Measurements from ENCODE around the gene MTHFD1L. TPM values are rescaled to one million over a fixed set of nuclear protein-coding genes. Genes with fewer than 3 reads are reported as not detected.
A peak's percentile ranks its signal among the peaks of the same experiment; 100 is the strongest.

Gene MTHFD1L
- polyA plus RNA-seq, 3 donors: 0.25 to 1.3 (median 0.39) TPM

DNA sequence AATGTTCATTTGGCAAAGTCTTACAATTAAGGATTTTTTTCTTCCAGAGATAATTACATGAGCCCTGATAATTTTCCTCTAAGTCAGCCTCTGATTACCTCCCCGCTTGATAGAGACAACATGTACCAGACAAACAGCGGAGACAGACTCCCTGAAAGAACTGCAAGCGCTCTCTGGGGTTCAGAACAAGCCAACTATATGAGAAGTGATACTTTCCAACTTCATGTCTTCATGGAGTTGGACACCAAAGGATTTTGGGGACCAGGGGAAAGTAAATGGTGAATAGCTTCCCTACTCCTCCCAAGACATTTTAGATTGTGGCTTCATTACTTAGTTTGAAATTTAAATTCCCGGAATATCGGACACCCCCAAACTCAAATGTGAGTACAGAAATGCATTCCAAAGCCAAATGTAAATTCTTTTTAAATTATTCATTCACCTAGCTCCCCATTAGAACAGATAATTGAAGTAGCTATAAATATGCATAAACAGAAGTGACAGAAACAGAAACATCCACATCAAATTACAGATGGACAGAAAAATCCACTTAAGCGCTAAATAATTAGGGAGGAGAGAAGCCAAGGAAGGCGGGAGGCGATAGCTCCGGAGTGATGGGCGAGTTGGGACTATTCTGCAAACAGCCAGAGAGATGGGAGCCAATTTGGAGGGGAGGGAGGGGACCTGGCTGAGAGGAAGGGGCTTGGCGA, 244.5 kb downstream of the MTHFD1L start:
- Histone ChIP-seq H3K79me2 (ENCODE audit: insufficient read depth, low read length) (no peaks in the 10 kb centered on the region), H2AFZ (ENCODE audit: insufficient read depth, low read depth, low read length, poor library complexity, severe bottlenecking) (no peak overlapping the region), H3K4me3 (replicated peaks in 1 of 3; ENCODE audit: low read depth in 2 of 3, low read length in 3 of 3) (no peak overlapping the region), H3K4me1 (ENCODE audit: control insufficient read depth in 1 of 2, insufficient read depth in 2 of 2, low read length in 2 of 2) (no peaks in the 10 kb centered on the region), H3K9me3 (replicated peaks in 1 of 2; ENCODE audit: control insufficient read depth in 1 of 2, insufficient read depth in 1 of 2, low read length in 2 of 2) (no peaks in the 10 kb centered on the region), H3K4me2 (replicated peaks; ENCODE audit: extremely low read depth, low read length, poor library complexity, severe bottlenecking) (no peak overlapping the region), H4K20me1 (ENCODE audit: insufficient read depth, low read length) (no peaks in the 10 kb centered on the region), H3K27ac (ENCODE audit: low read depth in 1 of 2, low read length in 2 of 2) (no peak overlapping the region), H3K36me3 (replicated peaks in 1 of 2; ENCODE audit: control insufficient read depth in 1 of 2, insufficient read depth in 2 of 2, low read length in 2 of 2) (no peaks in the 10 kb centered on the region), H3K9ac (ENCODE audit: insufficient read depth, low read length, poor library complexity, severe bottlenecking) (no peak overlapping the region), H3K27me3 (ENCODE audit: control insufficient read depth in 2 of 2, insufficient read depth in 2 of 2, low read length in 2 of 2) (no peaks in the 10 kb centered on the region)
- no peaks in the 10 kb centered on the region for H3K9me3 Mint-ChIP-seq
- intact Hi-C loops (cut with micrococcal nuclease): no loop called here
- DNase-seq: no peak
- no peaks in the 10 kb centered on the region for H3K36me3 Mint-ChIP-seq
- H3K4me3 Mint-ChIP-seq: no peak overlapping the region
- peak overlapping the region in 2 of 7 donors; percentile 9 to 52 for H3K27ac Mint-ChIP-seq
- no peaks in the 10 kb centered on the region for H3K4me1 Mint-ChIP-seq
- WGBS (ENCODE audit: insufficient coverage): 92% methylated on average over 7 of the region's 11 CpGs
- TF ChIP-seq, protein P1, sequence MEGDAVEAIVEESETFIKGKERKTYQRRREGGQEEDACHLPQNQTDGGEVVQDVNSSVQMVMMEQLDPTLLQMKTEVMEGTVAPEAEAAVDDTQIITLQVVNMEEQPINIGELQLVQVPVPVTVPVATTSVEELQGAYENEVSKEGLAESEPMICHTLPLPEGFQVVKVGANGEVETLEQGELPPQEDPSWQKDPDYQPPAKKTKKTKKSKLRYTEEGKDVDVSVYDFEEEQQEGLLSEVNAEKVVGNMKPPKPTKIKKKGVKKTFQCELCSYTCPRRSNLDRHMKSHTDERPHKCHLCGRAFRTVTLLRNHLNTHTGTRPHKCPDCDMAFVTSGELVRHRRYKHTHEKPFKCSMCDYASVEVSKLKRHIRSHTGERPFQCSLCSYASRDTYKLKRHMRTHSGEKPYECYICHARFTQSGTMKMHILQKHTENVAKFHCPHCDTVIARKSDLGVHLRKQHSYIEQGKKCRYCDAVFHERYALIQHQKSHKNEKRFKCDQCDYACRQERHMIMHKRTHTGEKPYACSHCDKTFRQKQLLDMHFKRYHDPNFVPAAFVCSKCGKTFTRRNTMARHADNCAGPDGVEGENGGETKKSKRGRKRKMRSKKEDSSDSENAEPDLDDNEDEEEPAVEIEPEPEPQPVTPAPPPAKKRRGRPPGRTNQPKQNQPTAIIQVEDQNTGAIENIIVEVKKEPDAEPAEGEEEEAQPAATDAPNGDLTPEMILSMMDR (IDR thresholded peaks at IDR 0.05): no peak
- H3K27me3 Mint-ChIP-seq (ENCODE audit: low read depth in 3 of 3): peaks cover 0 to 12% (median 6%) of the 10 kb centered on the region in 3 donors

DNA sequence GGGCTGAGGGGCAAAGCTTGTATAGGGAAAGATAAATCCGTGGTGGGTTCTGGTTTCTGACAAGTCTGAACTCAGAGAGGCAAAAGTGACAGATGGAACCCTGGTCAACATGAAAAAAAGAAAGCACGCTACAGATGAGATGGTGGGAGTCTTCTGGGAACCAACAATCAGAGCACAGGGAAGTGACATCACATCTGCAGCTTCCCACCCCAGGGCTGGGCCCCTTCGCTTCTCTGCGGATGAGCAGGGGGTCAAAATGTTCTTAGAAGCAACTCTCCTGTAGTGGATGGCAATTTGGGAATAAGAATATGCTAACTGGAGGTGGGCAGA, 245.0 kb downstream of the MTHFD1L start:
- 77% methylated on average over 1 of the region's 4 CpGs for WGBS (ENCODE audit: insufficient coverage)
- Mint-ChIP-seq H3K4me1 (no peaks in the 10 kb centered on the region), H3K36me3 (no peaks in the 10 kb centered on the region), H3K27ac (peak overlapping the region in 2 of 7 donors; percentile 9 to 52), H3K4me3 (no peak overlapping the region), H3K27me3 (ENCODE audit: low read depth in 3 of 3) (peaks cover 0 to 12% (median 6%) of the 10 kb centered on the region in 3 donors), H3K9me3 (no peaks in the 10 kb centered on the region)
- TF ChIP-seq, protein P1 (IDR thresholded peaks at IDR 0.05): no peak
- H4K20me1 ChIP-seq (ENCODE audit: insufficient read depth, low read length): no peaks in the 10 kb centered on the region
- H3K4me1 ChIP-seq (ENCODE audit: control insufficient read depth in 1 of 2, insufficient read depth in 2 of 2, low read length in 2 of 2): no peaks in the 10 kb centered on the region
- no peak overlapping the region for H3K4me3 ChIP-seq (replicated peaks in 1 of 3; ENCODE audit: low read depth in 2 of 3, low read length in 3 of 3)
- no peak overlapping the region for H3K4me2 ChIP-seq (replicated peaks; ENCODE audit: extremely low read depth, low read length, poor library complexity, severe bottlenecking)
- H3K27me3 ChIP-seq (ENCODE audit: control insufficient read depth in 2 of 2, insufficient read depth in 2 of 2, low read length in 2 of 2): no peaks in the 10 kb centered on the region
- no peaks in the 10 kb centered on the region for H3K36me3 ChIP-seq (replicated peaks in 1 of 2; ENCODE audit: control insufficient read depth in 1 of 2, insufficient read depth in 2 of 2, low read length in 2 of 2)
- H2AFZ ChIP-seq (ENCODE audit: insufficient read depth, low read depth, low read length, poor library complexity, severe bottlenecking): no peak overlapping the region
- no peak for DNase-seq
- no peak overlapping the region for H3K27ac ChIP-seq (ENCODE audit: low read depth in 1 of 2, low read length in 2 of 2)
- no peaks in the 10 kb centered on the region for H3K79me2 ChIP-seq (ENCODE audit: insufficient read depth, low read length)
- intact Hi-C loops (cut with micrococcal nuclease): no loop called here
- H3K9ac ChIP-seq (ENCODE audit: insufficient read depth, low read length, poor library complexity, severe bottlenecking): no peak overlapping the region
- H3K9me3 ChIP-seq (replicated peaks in 1 of 2; ENCODE audit: control insufficient read depth in 1 of 2, insufficient read depth in 1 of 2, low read length in 2 of 2): no peaks in the 10 kb centered on the region

Data from CD14-positive monocyte (primary cell).